Stimulated activated CD8-positive, alpha-beta memory T cell treated with anti-CD3 and anti-CD28 coated beads, Interleukin-7, amount 100 ng/mL, for 48 hours (primary cell): ENCODE data around the gene LOXL1.

Experiments
- DNase-seq, 2 donors: peaks; one replicate each; pipeline ENCODE4 v3.0.0-alpha.2; 2020; ENCODE audit warnings: low read depth in 1 of 2; ENCODE audit errors: extremely low read depth in 1 of 2

LOXL1 gene

GRCh38 chr15:73899197-73900094 lies 26.8 kb upstream of the LOXL1 start:
- no peak for DNase-seq

- no peak for DNase-seq
Measured at GRCh38 chr15:73900095-73900712, 26.1 kb upstream of the LOXL1 start.

GRCh38 chr15:73901126-73901810 lies 25.0 kb upstream of the LOXL1 start:
- no peak for DNase-seq

GRCh38 chr15:73902121-73903020 lies 23.9 kb upstream of the LOXL1 start:
- DNase-seq, result no peak

GRCh38 chr15:73904026-73904815 lies 22.0 kb upstream of the LOXL1 start:
- DNase-seq, result no peak

GRCh38 chr15:73905225-73905827 lies 20.9 kb upstream of the LOXL1 start:
- no peak for DNase-seq

- no peak for DNase-seq
Measured at GRCh38 chr15:73906346-73907034, 19.8 kb upstream of the LOXL1 start.

- DNase-seq, result no peak
Measured at GRCh38 chr15:73907035-73907408, 19.2 kb upstream of the LOXL1 start.

- peak; percentile 49 to 52 for DNase-seq
Measured at GRCh38 chr15:73908030-73908821, 18.0 kb upstream of the LOXL1 start.

- no peak for DNase-seq
Measured at GRCh38 chr15:73908822-73909122, 17.5 kb upstream of the LOXL1 start.

GRCh38 chr15:73909651-73910050 lies 16.6 kb upstream of the LOXL1 start:
- DNase-seq, result no peak

- DNase-seq, result no peak
Measured at GRCh38 chr15:73910522-73911303, 15.5 kb upstream of the LOXL1 start.

GRCh38 chr15:73912030-73912596 lies 14.1 kb upstream of the LOXL1 start:
- no peak for DNase-seq

- DNase-seq, result no peak
Measured at GRCh38 chr15:73914145-73914544, 12.1 kb upstream of the LOXL1 start.

- DNase-seq, result no peak
Measured at GRCh38 chr15:73915082-73915481, 11.2 kb upstream of the LOXL1 start.

- no peak for DNase-seq
Measured at GRCh38 chr15:73918784-73919183, 7.5 kb upstream of the LOXL1 start.

GRCh38 chr15:73919706-73920105 lies 6.6 kb upstream of the LOXL1 start:
- DNase-seq, result no peak
